ENCODE data around the gene MAD1L1. TPM values are rescaled to one million over a fixed set of nuclear protein-coding genes. Genes with fewer than 3 reads are reported as not detected.

MAD1L1 gene
- total and polyA plus RNA-seq, 2 of the 13 experiments (the other 11 are each of a cell fraction or from before 2014, with no cell fraction given): 17.4 to 64.7 TPM

- H4K20me1 ChIP-seq (ENCODE audit: insufficient read depth, low read length): no peaks in the 10 kb centered on the region
- no peak for FAIRE-seq
- H3K36me3 ChIP-seq (replicated peaks in 1 of 2; ENCODE audit: control insufficient read depth in 1 of 2, insufficient read depth in 2 of 2, low read length in 2 of 2): peaks cover 2 to 3% of the 10 kb centered on the region in 2 experiments; a peak in 1 of 5 replicates
- no peak overlapping the region for H3K4me2 ChIP-seq (ENCODE audit: low read depth, low read length)
- H3K27ac ChIP-seq (ENCODE audit: extremely low read length, insufficient read depth, low read length): no peak overlapping the region
- 96% methylated on average over 9 of the region's 24 CpGs for WGBS (ENCODE audit: low lambda C conversion rate)
- H2AFZ ChIP-seq (ENCODE audit: low read length): no peak overlapping the region
- H3K79me2 ChIP-seq (ENCODE audit: insufficient read depth, low read length): no peaks in the 10 kb centered on the region
- no peak overlapping the region for H3K9ac ChIP-seq (ENCODE audit: insufficient read depth, low read depth, low read length)
- no peak for DNase-seq (ENCODE audit: low spot score)
- no peak for ATAC-seq
- TF ChIP-seq ESRRA (CRISPR knock-in tag; IDR thresholded peaks at IDR 0.05; ENCODE audit: low read depth) (no peak), AGO2 (optimal IDR thresholded peaks at IDR 0.05; ENCODE audit: low read depth, low read length) (peak; percentile 17)
- no peaks in the 10 kb centered on the region for H3K9me3 ChIP-seq (ENCODE audit: low read length)
- POLR2A ChIA-PET: no interaction called here
- H3K4me3 ChIP-seq (replicated peaks in 1 of 3; ENCODE audit: insufficient read depth in 1 of 3, low read depth in 2 of 3, low read length in 3 of 3): no peak overlapping the region
- H3K27me3 ChIP-seq (ENCODE audit: control insufficient read depth in 1 of 2, insufficient read depth in 2 of 2, low read length in 2 of 2): no peaks in the 10 kb centered on the region
- H3K4me1 ChIP-seq (ENCODE audit: insufficient read depth, low read length): no peaks in the 10 kb centered on the region
- BruUV-seq (replicated peaks): no TSS peak
- in situ Hi-C loops (cut with HindIII; ENCODE audit: extremely low pct_ligation_motif_present, low pct_unique_long_range_greater_than_20kb) (no loop called here), intact Hi-C loops (cut with micrococcal nuclease; ENCODE audit: unreplicated experiment) (no loop called here)
- CTCF ChIA-PET (ENCODE audit: low intra/inter-chr PET ratio, low total read pairs): no interaction called here
These were observed 323.8 kb downstream of the MAD1L1 start for GRCh38 chr7:1908823-1909420.

- no peak for TF ChIP-seq HOXA5 (CRISPR knock-in tag; IDR thresholded peaks at IDR 0.05)
- no peak for TF ChIP-seq ZSCAN9 (CRISPR knock-in tag; IDR thresholded peaks at IDR 0.05; ENCODE audit: borderline replicate concordance)
- TF ChIP-seq KMT2B (CRISPR knock-in tag; IDR thresholded peaks at IDR 0.05): no peak
- no peak for TF ChIP-seq MIER2 (CRISPR knock-in tag; IDR thresholded peaks at IDR 0.05)
- no peak for TF ChIP-seq SOX13 (IDR thresholded peaks at IDR 0.05)
- TF ChIP-seq SOX13 (CRISPR knock-in tag; conservative IDR thresholded peaks at IDR 0.05 in 1 of 2, IDR thresholded peaks at IDR 0.05 in 1 of 2): no peak
- TF ChIP-seq KAT2B (IDR thresholded peaks at IDR 0.05; ENCODE audit: borderline replicate concordance, low read depth, low read length): no peak
- TF ChIP-seq AKAP8 (CRISPR knock-in tag; IDR thresholded peaks at IDR 0.05): no peak
- no peak for TF ChIP-seq HNF4G (IDR thresholded peaks at IDR 0.05; ENCODE audit: borderline replicate concordance, low read depth, low read length)
- no peak for TF ChIP-seq HNF4G (CRISPR knock-in tag; IDR thresholded peaks at IDR 0.05; ENCODE audit: borderline replicate concordance, low read depth)
- TF ChIP-seq ZNF549 (CRISPR knock-in tag; IDR thresholded peaks at IDR 0.05): no peak
- no peak for TF ChIP-seq ZSCAN20 (CRISPR knock-in tag; IDR thresholded peaks at IDR 0.05; ENCODE audit: borderline replicate concordance)
- FAIRE-seq: no peak
- intact Hi-C loops (cut with micrococcal nuclease; ENCODE audit: unreplicated experiment) (no loop called here), in situ Hi-C loops (cut with HindIII; ENCODE audit: extremely low pct_ligation_motif_present, low pct_unique_long_range_greater_than_20kb) (no loop called here)
- Histone ChIP-seq H3K9ac (ENCODE audit: insufficient read depth, low read depth, low read length) (no peak overlapping the region), H3K4me1 (ENCODE audit: insufficient read depth, low read length) (no peaks in the 10 kb centered on the region), H3K9me3 (ENCODE audit: low read length) (no peaks in the 10 kb centered on the region), H3K27me3 (ENCODE audit: control insufficient read depth in 1 of 2, insufficient read depth in 2 of 2, low read length in 2 of 2) (no peaks in the 10 kb centered on the region), H3K4me3 (replicated peaks in 1 of 3; ENCODE audit: insufficient read depth in 1 of 3, low read depth in 2 of 3, low read length in 3 of 3) (no peak overlapping the region), H3K36me3 (replicated peaks in 1 of 2; ENCODE audit: control insufficient read depth in 1 of 2, insufficient read depth in 2 of 2, low read length in 2 of 2) (peaks cover 2 to 3% of the 10 kb centered on the region in 2 experiments; a peak in 1 of 5 replicates), H3K27ac (ENCODE audit: extremely low read length, insufficient read depth, low read length) (no peak overlapping the region), H3K79me2 (ENCODE audit: insufficient read depth, low read length) (no peaks in the 10 kb centered on the region), H2AFZ (ENCODE audit: low read length) (no peak overlapping the region), H3K4me2 (ENCODE audit: low read depth, low read length) (no peak overlapping the region), H4K20me1 (ENCODE audit: insufficient read depth, low read length) (no peaks in the 10 kb centered on the region)
- no peak for ATAC-seq
- DNase-seq (ENCODE audit: low spot score): no peak
- BruUV-seq (replicated peaks): no TSS peak
- POLR2A ChIA-PET: no interaction called here
- WGBS (ENCODE audit: low lambda C conversion rate): 97% methylated on average over 13 of the region's 22 CpGs
- CTCF ChIA-PET (ENCODE audit: low intra/inter-chr PET ratio, low total read pairs): no interaction called here
These were observed 324.9 kb downstream of the MAD1L1 start for GRCh38 chr7:1907751-1908365.

All from HepG2 (cell line).